ENCODE results near the gene ATRAID.
"Not testable (repeated sequence)": the region's sequence is repeated elsewhere in the genome, so short reads cannot be mapped to it uniquely, and the experiment has no call there.

The ATRAID gene

GRCh38 chr2:27194538-27195354 lies 17.1 kb upstream of the ATRAID start:
- DNase-seq (ENCODE audit: low read depth): no peak

DNA sequence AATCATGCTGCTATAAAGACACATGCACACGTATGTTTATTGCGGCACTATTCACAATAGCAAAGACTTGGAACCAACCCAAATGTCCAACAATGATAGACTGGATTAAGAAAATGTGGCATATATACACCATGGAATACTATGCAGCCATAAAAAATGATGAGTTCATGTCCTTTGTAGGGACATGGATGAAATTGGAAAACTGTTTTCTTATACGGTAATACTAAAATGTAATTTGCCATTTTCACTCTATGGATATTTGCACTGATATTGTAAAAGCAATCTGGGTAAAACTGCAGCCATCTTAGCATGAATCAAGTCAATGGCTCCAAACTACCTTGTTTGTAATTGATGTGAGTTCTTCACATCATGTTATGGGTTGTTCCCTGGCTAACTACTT lies 16.0 kb upstream of the ATRAID start:
- DNase-seq (ENCODE audit: low read depth): not testable (repeated sequence)

DNA sequence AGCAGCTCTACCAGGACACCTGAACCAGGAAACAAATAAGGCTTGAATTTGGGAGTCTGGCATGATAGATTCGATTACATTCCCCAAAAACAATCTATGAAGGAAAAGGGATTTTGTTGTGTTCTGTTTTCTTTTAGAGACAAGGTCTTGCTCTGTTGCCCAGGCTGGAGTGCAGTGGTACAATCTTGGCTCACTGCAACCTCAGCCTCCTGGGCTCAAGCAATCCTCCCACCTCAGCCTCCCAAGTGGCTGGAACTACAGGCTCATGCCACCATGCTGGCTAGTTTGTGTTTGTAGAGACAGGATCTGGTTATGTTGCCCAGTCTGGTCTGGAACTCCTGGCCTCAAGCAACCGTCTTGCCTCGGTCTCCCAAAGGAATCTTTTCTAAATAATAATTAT lies 13.8 kb upstream of the ATRAID start:
- DNase-seq (ENCODE audit: low read depth): not testable (repeated sequence)

- no peak for DNase-seq (ENCODE audit: low read depth)
These were observed 13.2 kb upstream of the ATRAID start for GRCh38 chr2:27198627-27199026.

DNA sequence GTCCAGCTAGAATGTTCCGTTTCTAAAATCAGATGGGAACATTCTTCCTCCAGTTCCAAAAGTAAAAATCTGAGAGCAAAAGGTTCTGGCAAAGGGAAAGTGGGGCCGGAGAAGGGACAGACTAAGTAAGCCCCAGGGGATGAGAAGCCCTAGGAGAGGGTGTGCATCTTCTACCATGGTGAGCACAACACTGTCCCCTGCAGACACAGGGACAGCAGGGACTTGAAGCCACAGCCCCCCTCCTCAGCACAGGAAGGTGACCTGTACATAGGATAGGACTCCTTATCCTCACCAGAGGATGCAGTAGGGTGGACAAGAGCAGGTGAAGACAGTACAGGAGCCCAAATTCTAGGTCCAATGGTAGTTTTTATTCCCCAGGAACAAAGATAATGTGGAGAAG lies 12.6 kb upstream of the ATRAID start:
- DNase-seq (ENCODE audit: low read depth): no peak

DNA sequence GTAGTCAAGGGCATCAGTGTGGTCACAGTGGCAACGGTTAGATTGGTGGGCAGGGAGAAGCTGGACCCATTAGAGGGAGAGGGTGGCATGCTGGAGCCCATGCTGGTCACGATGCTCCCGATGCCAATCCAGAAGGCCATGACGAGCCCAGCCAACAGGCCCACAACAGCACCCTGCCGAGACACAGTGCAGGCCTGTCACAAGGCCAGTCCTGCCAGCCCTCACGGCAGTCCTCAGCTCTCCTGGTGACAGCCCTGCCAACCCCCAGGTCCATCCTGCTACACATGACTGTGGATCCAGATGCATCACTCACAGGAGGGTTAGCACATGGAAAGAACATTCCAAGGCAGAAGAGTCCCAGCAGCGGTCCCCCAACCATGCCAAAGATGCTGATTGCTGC lies 10.2 kb upstream of the ATRAID start:
- DNase-seq (ENCODE audit: low read depth): no peak

GRCh38 chr2:27202854-27203253 lies 9.0 kb upstream of the ATRAID start:
- no peak for DNase-seq (ENCODE audit: low read depth)

GRCh38 chr2:27203741-27204140 lies 8.1 kb upstream of the ATRAID start:
- no peak for DNase-seq (ENCODE audit: low read depth)

DNA sequence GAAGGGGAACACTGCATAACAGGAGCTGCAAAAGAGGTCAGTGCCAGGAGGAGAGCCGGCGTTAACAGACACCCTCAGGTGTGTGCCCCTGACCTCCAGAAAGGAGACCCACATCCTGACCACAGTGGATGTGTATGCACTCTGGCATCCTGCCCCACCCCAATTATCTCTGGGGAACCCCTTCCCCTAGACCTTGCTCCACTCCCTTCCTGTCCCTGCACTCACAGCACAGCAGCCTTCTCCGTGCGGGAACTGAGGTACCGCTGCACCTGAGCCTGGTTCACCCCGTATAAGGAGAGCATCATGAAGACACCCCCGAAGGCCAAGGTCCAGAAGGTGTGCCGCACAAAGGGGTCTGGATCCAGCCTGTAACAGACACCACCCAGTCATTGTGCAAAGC lies 7.3 kb upstream of the ATRAID start:
- DNase-seq (ENCODE audit: low read depth): no peak

- DNase-seq (ENCODE audit: low read depth): no peak
These were observed 6.6 kb upstream of the ATRAID start for GRCh38 chr2:27205206-27205605.

DNA sequence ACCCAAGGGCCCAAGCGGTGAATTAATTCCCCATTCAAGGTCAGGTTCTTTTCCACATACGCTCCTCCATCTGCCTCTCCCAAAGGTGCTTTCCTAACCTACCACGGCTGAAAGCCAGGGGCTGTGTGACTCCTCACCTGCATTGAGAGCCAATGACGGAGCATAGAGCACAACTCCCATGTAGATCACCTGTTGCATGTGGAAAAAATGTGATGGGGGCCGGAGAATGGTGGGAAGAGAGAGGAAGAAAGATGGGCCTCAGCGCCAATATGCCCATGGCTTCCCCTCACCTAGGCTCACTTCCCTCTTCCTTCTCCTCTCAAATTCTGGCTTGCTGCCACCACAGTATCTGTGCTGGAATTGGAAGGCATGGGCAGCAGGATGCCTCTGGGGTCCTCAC lies 5.5 kb upstream of the ATRAID start:
- DNase-seq (ENCODE audit: low read depth): no peak

DNA sequence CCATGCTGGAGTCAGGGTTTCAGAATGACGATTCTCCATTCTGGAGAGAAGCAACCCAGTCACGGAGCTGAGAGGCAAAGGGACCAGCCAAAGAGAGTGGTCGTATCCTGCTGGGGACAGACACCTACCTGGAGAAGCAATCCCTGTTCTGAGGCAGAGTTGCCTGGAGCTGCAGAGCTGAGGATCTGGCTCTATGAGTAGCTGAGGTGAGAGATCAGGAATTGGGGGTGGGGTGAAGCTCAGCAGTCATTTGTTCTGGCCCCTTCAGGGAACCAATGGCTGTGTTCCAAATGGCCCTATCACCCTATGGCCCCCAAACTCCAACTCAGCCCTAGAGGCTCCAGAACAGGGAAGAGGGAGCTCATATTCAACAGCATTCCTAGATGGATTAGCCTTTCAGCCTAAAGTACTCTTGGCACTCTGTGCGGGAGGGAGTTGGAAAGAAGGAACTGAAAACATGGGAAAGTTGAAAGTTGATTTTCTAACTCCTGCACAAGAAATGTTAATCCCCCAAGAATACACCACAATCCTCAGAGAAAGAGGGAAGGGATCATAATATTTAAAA lies 3.3 kb upstream of the ATRAID start:
- DNase-seq (ENCODE audit: low read depth): no peak

GRCh38 chr2:27209621-27210401 lies 2.0 kb upstream of the ATRAID start:
- no peak for DNase-seq (ENCODE audit: low read depth)

- no peak for DNase-seq (ENCODE audit: low read depth)
These were observed 449 bp upstream of the ATRAID start for GRCh38 chr2:27211241-27211942.

DNA sequence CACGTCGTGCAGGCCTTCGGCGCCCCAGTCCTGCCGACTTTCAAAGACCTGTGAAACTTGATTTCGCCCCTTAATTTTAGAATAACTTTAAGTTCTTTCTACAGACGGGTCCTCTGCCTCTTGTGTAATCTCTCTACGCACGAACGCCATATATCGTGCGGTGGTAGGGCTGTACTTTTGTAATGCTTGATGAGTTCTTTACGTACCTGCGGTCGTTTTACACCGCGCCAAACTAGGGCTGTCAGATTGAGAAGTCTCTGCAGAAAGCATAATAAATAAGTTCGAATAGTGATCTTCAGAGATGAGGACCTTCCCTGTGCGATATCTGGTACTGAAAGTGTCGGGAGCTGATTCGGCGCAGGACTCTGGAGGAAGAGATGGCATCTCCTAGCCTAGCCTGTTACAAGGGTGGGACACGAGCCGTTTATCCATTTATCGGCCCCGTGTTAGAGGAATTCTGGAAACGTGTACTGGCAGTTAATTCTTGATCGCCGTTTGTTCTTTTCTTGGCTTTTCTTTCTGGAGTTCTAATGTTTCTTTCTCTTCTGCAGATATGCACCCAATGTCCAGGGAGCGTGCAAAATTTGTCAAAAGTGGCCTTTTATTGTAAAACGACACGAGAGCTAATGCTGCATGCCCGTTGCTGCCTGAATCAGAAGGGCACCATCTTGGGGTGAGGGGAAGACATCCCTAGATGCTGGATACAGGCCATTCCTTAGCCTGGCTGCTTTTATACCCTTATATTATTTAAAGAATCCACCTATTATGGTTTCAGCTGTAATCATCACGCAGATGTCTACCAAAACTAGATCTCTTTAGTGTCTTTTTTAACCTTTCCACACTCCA lies 1.0 kb downstream of the ATRAID start:
- DNase-seq (ENCODE audit: low read depth): peak; percentile 31

DNA sequence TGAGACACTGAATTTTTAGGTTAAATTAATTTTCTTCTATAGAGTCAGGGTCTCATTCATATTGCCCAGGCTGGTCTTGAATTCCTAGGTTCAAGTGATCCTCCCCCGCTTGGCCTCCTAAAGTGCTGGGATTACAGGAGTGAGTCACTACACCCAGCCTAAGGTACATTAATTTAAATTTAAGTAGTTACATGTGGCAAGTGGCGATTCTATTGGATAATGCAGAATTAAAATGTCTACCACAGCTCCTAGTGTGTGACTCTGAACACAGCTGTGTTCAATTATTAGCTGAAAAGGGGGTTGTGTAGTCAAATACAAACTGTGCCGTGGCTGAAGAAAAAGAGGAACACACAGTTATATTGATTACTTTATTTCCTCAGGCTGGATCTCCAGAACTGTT lies 3.1 kb downstream of the ATRAID start:
- peak; percentile 38 for DNase-seq (ENCODE audit: low read depth)

DNA sequence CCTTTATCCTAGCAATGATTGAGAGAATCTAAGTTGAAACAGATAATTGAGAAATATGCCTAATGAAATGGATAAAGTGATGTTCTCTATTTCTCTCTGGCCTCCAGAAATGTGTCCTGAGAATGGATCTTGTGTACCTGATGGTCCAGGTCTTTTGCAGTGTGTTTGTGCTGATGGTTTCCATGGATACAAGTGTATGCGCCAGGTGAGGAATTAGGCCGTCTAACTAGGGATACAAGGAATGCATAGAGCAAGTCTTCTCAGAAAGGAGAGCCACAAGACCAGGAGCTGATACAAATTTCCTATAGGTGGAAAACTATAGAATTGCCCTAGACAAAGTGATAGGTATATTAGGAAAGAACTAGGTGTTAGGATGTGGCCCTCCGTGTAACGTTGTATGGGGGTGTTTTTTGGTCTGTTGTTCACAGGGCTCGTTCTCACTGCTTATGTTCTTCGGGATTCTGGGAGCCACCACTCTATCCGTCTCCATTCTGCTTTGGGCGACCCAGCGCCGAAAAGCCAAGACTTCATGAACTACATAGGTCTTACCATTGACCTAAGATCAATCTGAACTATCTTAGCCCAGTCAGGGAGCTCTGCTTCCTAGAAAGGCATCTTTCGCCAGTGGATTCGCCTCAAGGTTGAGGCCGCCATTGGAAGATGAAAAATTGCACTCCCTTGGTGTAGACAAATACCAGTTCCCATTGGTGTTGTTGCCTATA lies 4.7 kb downstream of the ATRAID start:
- DNase-seq (ENCODE audit: low read depth): no peak

DNA sequence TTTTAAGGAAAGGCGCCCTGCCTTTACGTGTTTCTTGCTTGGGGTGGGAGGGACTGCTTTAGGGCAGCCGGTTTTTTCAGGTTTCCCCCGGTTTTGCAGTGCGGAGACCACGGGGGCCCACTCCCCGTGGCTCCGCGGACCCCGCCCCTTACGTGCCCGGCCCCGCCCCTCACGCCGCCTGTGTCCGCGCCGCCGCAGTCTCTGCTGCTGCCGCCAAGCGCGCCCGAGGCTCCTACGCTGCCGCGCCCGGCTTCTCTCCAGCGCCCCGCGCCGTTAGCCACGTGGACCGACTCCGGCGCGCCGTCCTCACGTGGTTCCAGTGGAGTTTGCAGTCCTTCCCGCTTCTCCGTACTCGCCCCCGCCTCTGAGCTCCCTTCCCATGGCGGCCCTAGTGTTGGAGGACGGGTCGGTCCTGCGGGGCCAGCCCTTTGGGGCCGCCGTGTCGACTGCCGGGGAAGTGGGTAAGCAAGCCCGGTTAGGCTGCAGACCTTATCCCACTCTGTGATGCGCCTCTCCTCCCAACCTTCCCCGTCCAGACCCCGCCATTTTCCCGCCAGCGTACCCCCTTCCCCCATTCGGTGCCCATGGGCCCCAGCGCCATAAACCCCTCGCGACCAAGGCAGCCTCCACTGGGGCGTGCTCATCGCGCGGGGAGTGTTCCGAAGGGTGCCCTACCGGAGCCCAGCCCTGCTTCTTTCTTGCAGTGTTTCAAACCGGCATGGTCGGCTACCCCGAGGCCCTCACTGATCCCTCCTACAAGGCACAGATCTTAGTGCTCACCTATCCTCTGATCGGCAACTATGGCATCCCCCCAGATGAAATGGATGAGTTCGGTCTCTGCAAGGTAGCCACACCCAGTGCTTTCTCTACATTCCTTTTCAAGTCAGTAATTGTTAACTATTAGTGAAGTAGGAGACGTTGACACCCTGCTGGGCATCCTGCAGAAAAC lies 5.6 kb downstream of the ATRAID start, which contains the start of gene CAD:
Gene CAD (plus strand): TSS at position 197 of the 949 bp plus-strand sequence. CDS start 183 bp downstream, at position 380.
- peak; percentile 40 for DNase-seq (ENCODE audit: low read depth)

GRCh38 chr2:27218614-27219013 lies 6.8 kb downstream of the ATRAID start:
- no peak for DNase-seq (ENCODE audit: low read depth)

GRCh38 chr2:27219091-27219490 lies 7.2 kb downstream of the ATRAID start:
- no peak for DNase-seq (ENCODE audit: low read depth)

Measured in GM04504 (cell line).